ENCODE measurements around the gene RANBP1. TPM values are rescaled to one million over a fixed set of nuclear protein-coding genes. Genes with fewer than 3 reads are reported as not detected.

The RANBP1 gene
- polyA plus RNA-seq, 1 of the 3 experiments (the other 2 are of a cell fraction), result 502 TPM

DNA sequence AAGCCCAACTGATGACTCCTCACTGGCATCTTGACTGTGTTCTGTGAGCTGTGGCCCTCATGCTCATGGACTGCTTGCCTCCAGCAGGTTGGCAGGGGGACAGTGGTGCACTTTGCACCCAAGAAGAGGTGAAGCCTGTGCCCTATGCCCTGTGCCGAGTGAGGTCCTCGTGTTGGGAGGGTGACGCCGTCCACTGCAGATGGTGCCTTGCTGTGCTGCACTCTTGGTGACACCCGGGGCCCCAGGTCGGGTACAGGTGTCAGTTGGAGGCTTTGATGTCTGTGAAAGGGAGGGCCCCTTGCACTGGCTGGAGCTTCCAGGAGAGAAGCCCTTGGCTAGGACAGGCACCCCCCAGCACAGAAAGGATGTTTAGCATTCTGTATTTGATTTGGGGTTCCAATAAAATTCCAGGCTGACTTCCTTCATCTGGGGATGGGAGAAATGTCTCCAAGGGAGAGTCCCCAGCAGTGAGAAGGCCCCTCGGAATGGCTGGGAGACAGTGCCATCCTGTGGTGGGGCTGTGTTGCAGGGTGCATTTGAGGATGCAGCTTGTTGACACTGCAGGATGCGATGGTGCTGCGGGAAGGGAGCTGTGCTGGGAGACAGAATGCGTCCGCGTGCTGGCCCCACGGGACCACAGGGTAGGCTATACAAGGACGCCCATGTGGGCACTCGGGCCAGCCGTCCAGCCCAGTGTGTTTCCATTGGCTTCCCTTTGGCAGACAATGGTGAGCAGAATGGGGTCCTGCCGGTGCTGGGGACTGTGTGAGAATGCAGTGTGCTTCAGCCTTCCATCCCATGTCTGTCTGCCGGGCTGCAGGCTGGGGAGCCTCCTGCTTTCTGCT, 13.2 kb downstream of the RANBP1 start:
- POLR2A ChIA-PET, result interaction anchor here (1.0 to 1.9 kb wide), 4 partner anchors 9 to 25 kb away, joined by 3 to 7 read pairs (median 5); partner anchors contain the start of genes RANBP1 and TRMT2A

More for the DNA sequence above, 13.2 kb downstream of the RANBP1 start:
- TF ChIP-seq RAD21 (IDR thresholded peaks at IDR 0.05; ENCODE audit: low read length), result peak; percentile 18; the same call in 1 of the 2 replicates
- TF ChIP-seq, protein P1, sequence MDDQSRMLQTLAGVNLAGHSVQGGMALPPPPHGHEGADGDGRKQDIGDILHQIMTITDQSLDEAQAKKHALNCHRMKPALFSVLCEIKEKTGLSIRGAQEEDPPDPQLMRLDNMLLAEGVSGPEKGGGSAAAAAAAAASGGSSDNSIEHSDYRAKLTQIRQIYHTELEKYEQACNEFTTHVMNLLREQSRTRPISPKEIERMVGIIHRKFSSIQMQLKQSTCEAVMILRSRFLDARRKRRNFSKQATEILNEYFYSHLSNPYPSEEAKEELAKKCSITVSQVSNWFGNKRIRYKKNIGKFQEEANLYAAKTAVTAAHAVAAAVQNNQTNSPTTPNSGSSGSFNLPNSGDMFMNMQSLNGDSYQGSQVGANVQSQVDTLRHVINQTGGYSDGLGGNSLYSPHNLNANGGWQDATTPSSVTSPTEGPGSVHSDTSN (IDR thresholded peaks at IDR 0.05), result no peak
- TF ChIP-seq, protein P2, sequence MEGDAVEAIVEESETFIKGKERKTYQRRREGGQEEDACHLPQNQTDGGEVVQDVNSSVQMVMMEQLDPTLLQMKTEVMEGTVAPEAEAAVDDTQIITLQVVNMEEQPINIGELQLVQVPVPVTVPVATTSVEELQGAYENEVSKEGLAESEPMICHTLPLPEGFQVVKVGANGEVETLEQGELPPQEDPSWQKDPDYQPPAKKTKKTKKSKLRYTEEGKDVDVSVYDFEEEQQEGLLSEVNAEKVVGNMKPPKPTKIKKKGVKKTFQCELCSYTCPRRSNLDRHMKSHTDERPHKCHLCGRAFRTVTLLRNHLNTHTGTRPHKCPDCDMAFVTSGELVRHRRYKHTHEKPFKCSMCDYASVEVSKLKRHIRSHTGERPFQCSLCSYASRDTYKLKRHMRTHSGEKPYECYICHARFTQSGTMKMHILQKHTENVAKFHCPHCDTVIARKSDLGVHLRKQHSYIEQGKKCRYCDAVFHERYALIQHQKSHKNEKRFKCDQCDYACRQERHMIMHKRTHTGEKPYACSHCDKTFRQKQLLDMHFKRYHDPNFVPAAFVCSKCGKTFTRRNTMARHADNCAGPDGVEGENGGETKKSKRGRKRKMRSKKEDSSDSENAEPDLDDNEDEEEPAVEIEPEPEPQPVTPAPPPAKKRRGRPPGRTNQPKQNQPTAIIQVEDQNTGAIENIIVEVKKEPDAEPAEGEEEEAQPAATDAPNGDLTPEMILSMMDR (IDR thresholded peaks at IDR 0.05), result peak; percentile 32; the same call in 1 of the 2 replicates
- TF ChIP-seq, protein P3, sequence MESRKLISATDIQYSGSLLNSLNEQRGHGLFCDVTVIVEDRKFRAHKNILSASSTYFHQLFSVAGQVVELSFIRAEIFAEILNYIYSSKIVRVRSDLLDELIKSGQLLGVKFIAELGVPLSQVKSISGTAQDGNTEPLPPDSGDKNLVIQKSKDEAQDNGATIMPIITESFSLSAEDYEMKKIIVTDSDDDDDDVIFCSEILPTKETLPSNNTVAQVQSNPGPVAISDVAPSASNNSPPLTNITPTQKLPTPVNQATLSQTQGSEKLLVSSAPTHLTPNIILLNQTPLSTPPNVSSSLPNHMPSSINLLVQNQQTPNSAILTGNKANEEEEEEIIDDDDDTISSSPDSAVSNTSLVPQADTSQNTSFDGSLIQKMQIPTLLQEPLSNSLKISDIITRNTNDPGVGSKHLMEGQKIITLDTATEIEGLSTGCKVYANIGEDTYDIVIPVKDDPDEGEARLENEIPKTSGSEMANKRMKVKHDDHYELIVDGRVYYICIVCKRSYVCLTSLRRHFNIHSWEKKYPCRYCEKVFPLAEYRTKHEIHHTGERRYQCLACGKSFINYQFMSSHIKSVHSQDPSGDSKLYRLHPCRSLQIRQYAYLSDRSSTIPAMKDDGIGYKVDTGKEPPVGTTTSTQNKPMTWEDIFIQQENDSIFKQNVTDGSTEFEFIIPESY (IDR thresholded peaks at IDR 0.05; ENCODE audit: borderline replicate concordance, low read depth), result no peak
- TF ChIP-seq GATA2 (CRISPR knock-in tag; IDR thresholded peaks at IDR 0.05), result no peak
- TF ChIP-seq, protein P4, sequence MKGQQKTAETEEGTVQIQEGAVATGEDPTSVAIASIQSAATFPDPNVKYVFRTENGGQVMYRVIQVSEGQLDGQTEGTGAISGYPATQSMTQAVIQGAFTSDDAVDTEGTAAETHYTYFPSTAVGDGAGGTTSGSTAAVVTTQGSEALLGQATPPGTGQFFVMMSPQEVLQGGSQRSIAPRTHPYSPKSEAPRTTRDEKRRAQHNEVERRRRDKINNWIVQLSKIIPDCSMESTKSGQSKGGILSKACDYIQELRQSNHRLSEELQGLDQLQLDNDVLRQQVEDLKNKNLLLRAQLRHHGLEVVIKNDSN (IDR thresholded peaks at IDR 0.05; ENCODE audit: borderline replicate concordance, low read depth), result no peak
- H3K9ac ChIP-seq, result no peak overlapping the region
- CTCF ChIA-PET, result interaction anchor here (0.6 to 2.2 kb wide), 8 partner anchors 9 to 954 kb away, joined by 3 to 8 read pairs (median 3); no protein-coding TSS in a partner anchor
- H3K27ac ChIP-seq (ENCODE audit: low read depth in 2 of 2, low read length in 1 of 2), result no peak overlapping the region
- H3K36me3 ChIP-seq (replicated peaks in 1 of 2; ENCODE audit: control insufficient read depth in 1 of 2, insufficient read depth in 2 of 2, low read length in 1 of 2), result peaks cover 0 to 41% of the 10 kb centered on the region in 2 experiments
- H3F3A ChIP-seq (replicated peaks; ENCODE audit: insufficient read depth), result peaks cover 18% of the 10 kb centered on the region
- no peak for DNase-seq
- H3K4me2 ChIP-seq, result no peak overlapping the region
- H2AFZ ChIP-seq (ENCODE audit: low read depth), result no peak overlapping the region
- peaks cover 12% of the 10 kb centered on the region for H4K20me1 ChIP-seq (ENCODE audit: insufficient read depth)
- H3K9me2 ChIP-seq, result no peaks in the 10 kb centered on the region
- peaks cover 0 to 21% of the 10 kb centered on the region in 2 experiments; a peak in 1 of 4 replicates for H3K4me1 ChIP-seq (ENCODE audit: control insufficient read depth in 1 of 2, insufficient read depth in 2 of 2, low read depth in 1 of 2, low read length in 1 of 2)
- H3K79me2 ChIP-seq (ENCODE audit: insufficient read depth), result peaks cover 30% of the 10 kb centered on the region
- no peaks in the 10 kb centered on the region for H3K27me3 ChIP-seq (ENCODE audit: insufficient read depth)
- no peaks in the 10 kb centered on the region for H3K9me3 ChIP-seq
- 79% methylated on average over 5 of the region's 18 CpGs for WGBS (ENCODE audit: low lambda C conversion rate)
- H3K4me3 ChIP-seq (ENCODE audit: low read depth in 2 of 2, low read length in 1 of 2), result no peak overlapping the region

Data from SK-N-SH (cell line).